HCT116 (cell line): ENCODE data around the gene NTN4.

ENCODE experiments used
- ATF3 ChIP-seq: IDR thresholded peaks from 2 replicates; pipeline ENCODE4 v1.6.1; 2012
- CTCF ChIP-seq, 3 experiments: fragments of 200-600 bp in 1 of 3; sonication (generic) in 1 of 3; IDR thresholded peaks in 2 of 3; conservative IDR thresholded peaks in 1 of 3; 2 replicates each; pipeline ENCODE4 v1.5.1; 2012 to 2017; ENCODE audit warnings: low read depth in 2 of 3, low read length in 2 of 3, antibody characterized with exemption in 1 of 3, borderline replicate concordance in 1 of 3, control low read depth in 1 of 3, mild to moderate bottlenecking in 1 of 3, mixed read lengths in 1 of 3, mixed run types in 1 of 3, moderate library complexity in 1 of 3; ENCODE audit not compliant: insufficient read depth in 1 of 3
- ELF1 ChIP-seq: IDR thresholded peaks from 2 replicates; pipeline ENCODE4 v1.6.1; 2012; ENCODE audit warnings: low read depth, borderline replicate concordance
- EZH2 ChIP-seq: fragments of 200-600 bp; sonication (generic); IDR thresholded peaks from 2 replicates; pipeline ENCODE4 v1.6.1; 2017; ENCODE audit warnings: antibody characterized with exemption, mixed run types
- EZH2phosphoT487 ChIP-seq: fragments of 200-600 bp; IDR thresholded peaks from 2 replicates; pipeline ENCODE4 v1.6.1; 2018; ENCODE audit warnings: antibody characterized with exemption, borderline replicate concordance
- JUND ChIP-seq: IDR thresholded peaks from 2 replicates; pipeline ENCODE4 v1.6.1; 2012
- POLR2A ChIP-seq: IDR thresholded peaks from 2 replicates; pipeline ENCODE4 v1.7.0; 2011; ENCODE audit warnings: borderline replicate concordance; ENCODE audit not compliant: insufficient read depth, insufficient read length; ENCODE audit errors: extremely low read depth
- POLR2AphosphoS5 ChIP-seq: IDR thresholded peaks from 2 replicates; pipeline ENCODE4 v1.6.1; 2011; ENCODE audit warnings: mild to moderate bottlenecking, low read depth, low read length, moderate library complexity
- RAD21 ChIP-seq: IDR thresholded peaks from 2 replicates; pipeline ENCODE4 v1.6.1; 2012; ENCODE audit warnings: low read depth, mild to moderate bottlenecking
- REST ChIP-seq: IDR thresholded peaks from 2 replicates; pipeline ENCODE4 v1.6.1; 2012; ENCODE audit warnings: low read depth
- SP1 ChIP-seq: IDR thresholded peaks from 2 replicates; pipeline ENCODE4 v1.6.1; 2012; ENCODE audit warnings: low read depth
- TCF7L2 ChIP-seq: IDR thresholded peaks from 2 replicates; pipeline ENCODE4 v1.7.0; 2011; ENCODE audit warnings: borderline replicate concordance, inconsistent platforms; ENCODE audit not compliant: insufficient read depth, insufficient read length; ENCODE audit errors: extremely low read depth
- YY1 ChIP-seq: IDR thresholded peaks from 2 replicates; pipeline ENCODE4 v1.6.1; 2011; ENCODE audit warnings: low read length, low read depth, moderate library complexity, mild to moderate bottlenecking; ENCODE audit not compliant: insufficient replicate concordance; ENCODE audit errors: extremely low read depth

GRCh38 chr12:95804291-95804690 is 13.7 kb upstream of the NTN4 start:
- TF ChIP-seq CTCF (IDR thresholded peaks at IDR 0.05 in 2 of 3, conservative IDR thresholded peaks at IDR 0.05 in 1 of 3; ENCODE audit: borderline replicate concordance in 1 of 3, insufficient read depth in 1 of 3, low read depth in 2 of 3, low read length in 2 of 3), result no peak
- TF ChIP-seq RAD21, result no peak
- no peak for TF ChIP-seq SP1
- TF ChIP-seq POLR2AphosphoS5, result no peak
- no peak for TF ChIP-seq JUND
- TF ChIP-seq POLR2A, result no peak
- no peak for TF ChIP-seq EZH2
- TF ChIP-seq YY1, result no peak
- no peak for TF ChIP-seq ATF3
- TF ChIP-seq ELF1, result no peak
- no peak for TF ChIP-seq REST
- TF ChIP-seq EZH2phosphoT487, result no peak
- no peak for TF ChIP-seq TCF7L2
